Tibial artery (tissue), 4 donors: ENCODE data around the gene SMC3.

Experiments
- DNase-seq, 2 donors: peaks; one replicate each; pipeline ENCODE4 v3.0.0-alpha.2; 2019
- H3K27ac ChIP-seq, 2 donors: fragments of 200-600 bp; sonication (generic) in 1 of 2; 1 replicate in 1 of 2; 2 replicates in 1 of 2; pipeline ENCODE4 v1.5.1; 2018 to 2019; ENCODE audit warnings: mild to moderate bottlenecking in 1 of 2
- H3K27me3 ChIP-seq, 2 donors: fragments of 200-600 bp; sonication (generic) in 1 of 2; one replicate each; pipeline versions ENCODE4 v1.5.1 to v1.6.0; 2016 to 2019
- H3K36me3 ChIP-seq, 3 donors: fragments of 200-600 bp; sonication (generic) in 2 of 3; one replicate each; pipeline ENCODE4 v1.5.1; 2016 to 2019; ENCODE audit warnings: mild to moderate bottlenecking in 2 of 3
- H3K4me1 ChIP-seq, 4 donors: fragments of 200-600 bp; sonication (generic) in 2 of 4; 1 replicate in 3 of 4; 2 replicates in 1 of 4; pipeline ENCODE4 v1.5.1; 2016 to 2019
- H3K4me3 ChIP-seq, 2 donors: fragments of 200-600 bp; sonication (generic) in 1 of 2; 1 replicate in 1 of 2; 2 replicates in 1 of 2; pipeline ENCODE4 v1.5.1; 2018 to 2019; ENCODE audit warnings: mild to moderate bottlenecking in 2 of 2
- H3K9me3 ChIP-seq, 3 donors: fragments of 200-600 bp; sonication (generic) in 1 of 3; one replicate each; pipeline ENCODE4 v1.5.1; 2016 to 2019
- CTCF ChIP-seq, 2 experiments: fragments of 200-600 bp in 1 of 2; fragments of 450-650 bp in 1 of 2; IDR thresholded peaks; one replicate each; pipeline ENCODE4 v1.5.1; 2017 to 2019; ENCODE audit warnings: antibody characterized with exemption in 2 of 2, mild to moderate bottlenecking in 1 of 2, moderate library complexity in 1 of 2
- intact Hi-C: fragments of 100-400 bp; cut with DNase I; formaldehyde crosslinking; loops from one replicate; pipeline ENCODE4 v1.15.0; 2023; ENCODE audit warnings: low total_unique reads

Gene SMC3

GRCh38 chr10:110651044-110651958 is 83.8 kb downstream of the SMC3 start:
- H3K27me3 ChIP-seq = peaks cover 0 to 13% of the 10 kb centered on the region in 2 donors
- no peak overlapping the region for H3K27ac ChIP-seq
- no peaks in the 10 kb centered on the region for H3K4me1 ChIP-seq
- H3K36me3 ChIP-seq = no peaks in the 10 kb centered on the region
- no peak for TF ChIP-seq CTCF (IDR thresholded peaks at IDR 0.05)
- intact Hi-C loops = no loop called here
- no peak overlapping the region for H3K4me3 ChIP-seq
- H3K9me3 ChIP-seq = no peaks in the 10 kb centered on the region
- DNase-seq = peak in 1 of 2 donors; percentile 65

GRCh38 chr10:110652475-110653118 is 85.1 kb downstream of the SMC3 start:
- Histone ChIP-seq H3K9me3 (no peaks in the 10 kb centered on the region), H3K27ac (no peak overlapping the region), H3K27me3 (peaks cover 0 to 9% of the 10 kb centered on the region in 2 donors), H3K36me3 (no peaks in the 10 kb centered on the region), H3K4me1 (no peaks in the 10 kb centered on the region), H3K4me3 (no peak overlapping the region)
- TF ChIP-seq CTCF (IDR thresholded peaks at IDR 0.05) = no peak
- no peak for DNase-seq
- intact Hi-C loops = no loop called here
